Adrenal gland (tissue), 12 donors: ENCODE data around the gene ACADS. TPM values are rescaled to one million over a fixed set of nuclear protein-coding genes. Genes with fewer than 3 reads are reported as not detected.

Experiments
- DNase-seq, 7 donors: peaks; one replicate each; pipeline ENCODE4 v3.0.0-alpha.2; 2019 to 2020
- H3K27ac ChIP-seq, 5 donors: fragments of 200-600 bp; sonication (generic) in 4 of 5; 1 replicate in 3 of 5; 2 replicates in 2 of 5; pipeline versions ENCODE4 v1.5.1 to v1.8.0; 2016 to 2020; ENCODE audit warnings: mild to moderate bottlenecking in 1 of 5
- H3K27me3 ChIP-seq: fragments of 200-600 bp; 2 replicates; pipeline ENCODE4 v1.8.0; 2021
- H3K36me3 ChIP-seq, 2 donors: fragments of 200-600 bp; replicated peaks in 1 of 2; 1 replicate in 1 of 2; 2 replicates in 1 of 2; pipeline versions ENCODE4 v1.5.1 to v1.8.0; 2018 to 2022
- H3K4me1 ChIP-seq, 2 donors: fragments of 200-600 bp; replicated peaks in 1 of 2; 1 replicate in 1 of 2; 2 replicates in 1 of 2; pipeline versions ENCODE4 v1.5.1 to v1.8.0; 2018 to 2021
- H3K4me3 ChIP-seq, 4 donors: fragments of 200-600 bp; sonication (generic) in 3 of 4; one replicate each; pipeline ENCODE4 v1.5.1; 2016 to 2018
- H3K9me3 ChIP-seq, 3 donors: fragments of 200-600 bp; sonication (generic) in 1 of 3; replicated peaks in 1 of 3; 1 replicate in 2 of 3; 2 replicates in 1 of 3; pipeline versions ENCODE4 v1.5.1 to v1.8.0; 2016 to 2021
- CTCF ChIP-seq, 6 experiments: fragments of 450-650 bp in 4 of 6; fragments of 200-600 bp in 2 of 6; sonication (generic) in 1 of 6; IDR thresholded peaks; 1 replicate in 5 of 6; 2 replicates in 1 of 6; pipeline versions ENCODE4 v1.5.1 to v1.8.0; 2016 to 2021; ENCODE audit warnings: antibody characterized with exemption in 6 of 6, mild to moderate bottlenecking in 2 of 6, moderate library complexity in 1 of 6
- POLR2A ChIP-seq, 2 donors: fragments of 450-650 bp; IDR thresholded peaks; one replicate each; pipeline ENCODE4 v1.6.1; 2017; ENCODE audit warnings: antibody characterized with exemption in 2 of 2, mild to moderate bottlenecking in 2 of 2, moderate library complexity in 1 of 2
- WGBS, 4 donors: extraction: QIAGEN DNeasy Blood & Tissue Kit in 2 of 4; methylation state at CpG; one replicate each; pipeline versions ENCODE4 v1.1.5 to v1.1.7; 2013 to 2017; 5-methylcytosine and 5-hydroxymethylcytosine counted together
- intact Hi-C, 2 donors: fragments of 100-400 bp; cut with DNase I; formaldehyde crosslinking; loops; one replicate each; pipeline versions ENCODE4 v1.14.1 to v1.15.0; 2022 to 2023
- polyA plus RNA-seq, 3 donors: library from polyadenylated mRNA; stranded (reverse); fragments of 200-250 nt in 2 of 3; fragments of 350-450 nt in 1 of 3; fragmentation: Illumina TruSeq in 1 of 3; extraction: RNeasy Lipid Tissue Mini Kit (QIAGEN cat#74804) in 1 of 3; gene quantifications; one replicate each; pipeline ENCODE4 v1.2.3, GENCODE V29; 2013 to 2014
- total RNA-seq, 9 donors: library from RNA; depleted of rRNA in 4 of 9; stranded (reverse); fragments of >200 nt in 4 of 9; fragments of 120-200 nt in 1 of 9; fragmentation: NEBNext Ultra II Directional in 1 of 9; extraction: Animal tissue kit (Norgen Biotek cat#: 25700) in 1 of 9; gene quantifications; one replicate each; pipeline versions ENCODE4 v1.1.0 to v1.2.4, GENCODE V29; 2013 to 2023
- donor health status: healthy with polysubstance abuse.
- donor health status: Bipolar disorder and iron deficiency.
- donor health status: DM: yes; HTN: yes; CAD: no.
- donor health status: DM: no; HTN: no; CAD: no.
- donor health status: DM: no; HTN: no; CAD: no.
- donor health status: DM: yes; HTN: yes; CAD: no.

ACADS gene
- total and polyA plus RNA-seq, 12 donors: 6.2 to 179 (median 81.0) TPM

GRCh38 chr12:120699553-120699952, 26.1 kb upstream of the ACADS start:
- peak overlapping the region in 3 of 5 donors; percentile 28 to 51 (median 33) for H3K27ac ChIP-seq
- H3K4me3 ChIP-seq: no peak overlapping the region
- no peaks in the 10 kb centered on the region for H3K9me3 ChIP-seq
- peaks cover 0 to 82% of the 10 kb centered on the region in 2 donors for H3K36me3 ChIP-seq
- TF ChIP-seq CTCF (IDR thresholded peaks at IDR 0.05): no peak
- TF ChIP-seq POLR2A (IDR thresholded peaks at IDR 0.05): no peak
- 86 to 96% (median 89%) methylated on average over 6 to 7 of the region's 7 CpGs for WGBS, 4 donors
- H3K4me1 ChIP-seq: peaks cover 22 to 34% of the 10 kb centered on the region in 2 donors
- intact Hi-C loops: no loop called here
- DNase-seq: peak in 1 of 7 donors; percentile 12
- H3K27me3 ChIP-seq: no peaks in the 10 kb centered on the region

GRCh38 chr12:120700886-120701285, 24.7 kb upstream of the ACADS start:
- intact Hi-C loops: no loop called here
- DNase-seq: no peak
- H3K4me1 ChIP-seq: peaks cover 22 to 34% of the 10 kb centered on the region in 2 donors
- H3K4me3 ChIP-seq: no peak overlapping the region
- peaks cover 0 to 69% of the 10 kb centered on the region in 2 donors for H3K36me3 ChIP-seq
- no peaks in the 10 kb centered on the region for H3K27me3 ChIP-seq
- peak overlapping the region in 2 of 5 donors; percentile 7 to 87 for H3K27ac ChIP-seq
- no peaks in the 10 kb centered on the region for H3K9me3 ChIP-seq
- TF ChIP-seq POLR2A (IDR thresholded peaks at IDR 0.05) (no peak), CTCF (IDR thresholded peaks at IDR 0.05) (no peak)
- 88 to 96% (median 95%) methylated on average over 5 of the region's 5 CpGs for WGBS, 4 donors

- 25 to 71% (median 57%) methylated on average over 1 of the region's 1 CpG for WGBS, 4 donors
- no peak overlapping the region for H3K4me3 ChIP-seq
- DNase-seq: peak; percentile 68 to 91 (median 83)
- intact Hi-C loops: no loop called here
- peaks cover 0 to 51% of the 10 kb centered on the region in 2 donors for H3K36me3 ChIP-seq
- peak overlapping the region; percentile 63 to 88 (median 87) for H3K27ac ChIP-seq
- H3K27me3 ChIP-seq: no peaks in the 10 kb centered on the region
- peaks cover 22 to 34% of the 10 kb centered on the region in 2 donors for H3K4me1 ChIP-seq
- TF ChIP-seq CTCF (IDR thresholded peaks at IDR 0.05): no peak
- TF ChIP-seq POLR2A (IDR thresholded peaks at IDR 0.05): peak in 1 of 2 donors; percentile 17
- H3K9me3 ChIP-seq: no peaks in the 10 kb centered on the region
These were observed 23.0 kb upstream of the ACADS start for GRCh38 chr12:120702637-120703036.

GRCh38 chr12:120703311-120703942, 22.2 kb upstream of the ACADS start:
- H3K4me1 ChIP-seq: peaks cover 22 to 30% of the 10 kb centered on the region in 2 donors
- peaks cover 0 to 44% of the 10 kb centered on the region in 2 donors for H3K36me3 ChIP-seq
- peak overlapping the region; percentile 63 to 88 (median 87) for H3K27ac ChIP-seq

More at GRCh38 chr12:120703311-120703942, 22.2 kb upstream of the ACADS start:
- intact Hi-C loops: no loop called here
- no peak overlapping the region for H3K4me3 ChIP-seq
- H3K27me3 ChIP-seq: no peaks in the 10 kb centered on the region
- WGBS, 4 donors: 40 to 65% (median 52%) methylated on average over 6 to 11 of the region's 11 CpGs
- peak; percentile 58 to 87 (median 73) for DNase-seq
- no peaks in the 10 kb centered on the region for H3K9me3 ChIP-seq
- no peak for TF ChIP-seq CTCF (IDR thresholded peaks at IDR 0.05)
- TF ChIP-seq POLR2A (IDR thresholded peaks at IDR 0.05): peak in 1 of 2 donors; percentile 21
